Epithelial cell of prostate (primary cell): Measurements from ENCODE around the gene ZNF138.
"Not testable (repeated sequence)": the region's sequence is repeated elsewhere in the genome, so short reads cannot be mapped to it uniquely, and the experiment has no call there.

Experiments
- DNase-seq: peaks from one replicate; pipeline ENCODE4 v3.0.0-alpha.2; 2011; ENCODE audit warnings: low read depth, low spot score
- H3K27ac ChIP-seq: fragments of 450-650 bp; 2 replicates; pipeline ENCODE4 v1.5.1; 2017; ENCODE audit warnings: mild to moderate bottlenecking

Gene ZNF138

GRCh38 chr7:64794171-64794844, at the start of gene ZNF138:
Gene ZNF138 (plus strand): TSS chr7:64794428. CDS start chr7:64794569, 141 bp downstream.
- DNase-seq = peak; percentile 64
- peak within 1 kb of the TSS; percentile 68 for H3K27ac ChIP-seq

- no peak overlapping the region for H3K27ac ChIP-seq
- no peak for DNase-seq
Observed at GRCh38 chr7:64744680-64745079, 49.5 kb upstream of the ZNF138 start.

- no peak for DNase-seq
- no peak overlapping the region for H3K27ac ChIP-seq
Observed at GRCh38 chr7:64747802-64748201, 46.4 kb upstream of the ZNF138 start.

GRCh38 chr7:64753032-64753431, 41.2 kb upstream of the ZNF138 start:
- H3K27ac ChIP-seq = no peak overlapping the region
- no peak for DNase-seq

- DNase-seq = no peak
- H3K27ac ChIP-seq = no peak overlapping the region
Observed at GRCh38 chr7:64755865-64756264, 38.4 kb upstream of the ZNF138 start.

- no peak for DNase-seq
- no peak overlapping the region for H3K27ac ChIP-seq
Observed at GRCh38 chr7:64758151-64758550, 36.1 kb upstream of the ZNF138 start.

GRCh38 chr7:64768824-64769223, 25.4 kb upstream of the ZNF138 start:
- no peak for DNase-seq
- no peak overlapping the region for H3K27ac ChIP-seq

- DNase-seq = no peak
- H3K27ac ChIP-seq = no peak overlapping the region
Observed at GRCh38 chr7:64774204-64774842, 19.9 kb upstream of the ZNF138 start.

- no peak overlapping the region for H3K27ac ChIP-seq
- DNase-seq = no peak
Observed at GRCh38 chr7:64775289-64775688, 18.9 kb upstream of the ZNF138 start.

- DNase-seq, H3K27ac ChIP-seq: not testable (repeated sequence)
Observed at GRCh38 chr7:64784842-64785241, 9.4 kb upstream of the ZNF138 start.

GRCh38 chr7:64787295-64787694, 6.9 kb upstream of the ZNF138 start:
- no peak for DNase-seq
- H3K27ac ChIP-seq = no peak overlapping the region

GRCh38 chr7:64789241-64789640, 5.0 kb upstream of the ZNF138 start:
- H3K27ac ChIP-seq, DNase-seq: not testable (repeated sequence)

- DNase-seq = no peak
- H3K27ac ChIP-seq = peak overlapping the region; percentile 68
Observed at GRCh38 chr7:64793106-64793755, 997 bp upstream of the ZNF138 start.

GRCh38 chr7:64795176-64795575, 948 bp downstream of the ZNF138 start:
- H3K27ac ChIP-seq = no peak overlapping the region

GRCh38 chr7:64799169-64799568, 4.9 kb downstream of the ZNF138 start:
- H3K27ac ChIP-seq, DNase-seq: not testable (repeated sequence)

More at GRCh38 chr7:64795176-64795575, 948 bp downstream of the ZNF138 start:
- no peak for DNase-seq

GRCh38 chr7:64802699-64803098, 8.5 kb downstream of the ZNF138 start:
- no peak for DNase-seq

GRCh38 chr7:64807731-64808365, 13.6 kb downstream of the ZNF138 start:
- H3K27ac ChIP-seq = no peak overlapping the region
- no peak for DNase-seq

More at GRCh38 chr7:64802699-64803098, 8.5 kb downstream of the ZNF138 start:
- H3K27ac ChIP-seq = no peak overlapping the region

- DNase-seq = no peak
- no peak overlapping the region for H3K27ac ChIP-seq
Observed at GRCh38 chr7:64811767-64812166, 17.5 kb downstream of the ZNF138 start.

- H3K27ac ChIP-seq = no peak overlapping the region
- no peak for DNase-seq
Observed at GRCh38 chr7:64830926-64831325, 36.7 kb downstream of the ZNF138 start.

- no peak overlapping the region for H3K27ac ChIP-seq
- DNase-seq = no peak
Observed at GRCh38 chr7:64832136-64832535, 37.9 kb downstream of the ZNF138 start.

GRCh38 chr7:64834989-64835388, 40.8 kb downstream of the ZNF138 start:
- no peak overlapping the region for H3K27ac ChIP-seq
- no peak for DNase-seq
